Measurements from ENCODE around the gene FBXO8.
A peak's percentile ranks its signal among the peaks of the same experiment; 100 is the strongest.
"Not testable (repeated sequence)": the region's sequence is repeated elsewhere in the genome, so short reads cannot be mapped to it uniquely, and the experiment has no call there.

The FBXO8 gene, protein sequence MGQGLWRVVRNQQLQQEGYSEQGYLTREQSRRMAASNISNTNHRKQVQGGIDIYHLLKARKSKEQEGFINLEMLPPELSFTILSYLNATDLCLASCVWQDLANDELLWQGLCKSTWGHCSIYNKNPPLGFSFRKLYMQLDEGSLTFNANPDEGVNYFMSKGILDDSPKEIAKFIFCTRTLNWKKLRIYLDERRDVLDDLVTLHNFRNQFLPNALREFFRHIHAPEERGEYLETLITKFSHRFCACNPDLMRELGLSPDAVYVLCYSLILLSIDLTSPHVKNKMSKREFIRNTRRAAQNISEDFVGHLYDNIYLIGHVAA

GRCh38 chr4:174283507-174284471 is at the start of gene FBXO8, which contains the start of gene CEP44:
TSS of gene FBXO8 (minus strand) at chr4:174283667. CDS start at chr4:174263092, 20,575 bp downstream.
TSS of gene CEP44 (plus strand) at chr4:174283911. CDS start at chr4:174299122, 15,211 bp downstream.
- DNase-seq (ENCODE audit: low read depth, low spot score) = peak; percentile 87

GRCh38 chr4:174332741-174333493 is 49.5 kb upstream of the FBXO8 start:
- DNase-seq (ENCODE audit: low read depth, low spot score) = peak; percentile 8

GRCh38 chr4:174324725-174325124 is 41.3 kb upstream of the FBXO8 start:
- no peak for DNase-seq (ENCODE audit: low read depth, low spot score)

- no peak for DNase-seq (ENCODE audit: low read depth, low spot score)
These were observed 40.8 kb upstream of the FBXO8 start for GRCh38 chr4:174324236-174324635.

DNA sequence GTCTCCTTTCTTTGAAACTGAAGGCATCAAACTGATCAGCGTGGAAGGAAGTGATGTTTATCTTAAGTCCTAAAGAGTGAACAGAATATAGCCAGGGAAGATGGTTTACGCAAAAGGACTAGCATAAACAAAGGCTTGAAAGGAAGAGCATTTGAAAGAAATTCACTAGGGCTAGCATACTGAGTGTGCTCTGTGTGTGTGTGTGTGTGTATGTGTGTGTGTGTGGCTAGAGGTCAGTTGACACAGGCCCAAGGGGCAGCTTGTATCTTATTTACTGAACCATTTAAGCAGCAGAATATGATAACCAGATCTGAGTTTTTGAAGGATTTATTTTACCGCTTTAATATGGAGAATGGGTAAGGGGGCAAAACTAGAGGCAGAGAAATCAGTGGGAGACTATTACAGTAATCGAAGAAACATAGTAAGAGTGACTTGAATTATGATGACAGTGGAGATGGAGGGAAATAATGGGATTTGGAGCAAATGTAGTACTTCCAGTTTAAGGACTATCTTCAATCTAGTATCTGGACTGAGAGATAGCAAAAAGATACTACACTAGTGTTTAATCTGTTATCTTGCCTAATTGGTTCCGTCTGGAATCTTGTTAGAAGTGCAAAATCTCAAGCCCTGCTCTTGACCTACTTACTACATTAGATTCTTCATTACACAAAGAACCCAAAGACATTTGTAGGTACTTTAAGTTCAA is 37.2 kb upstream of the FBXO8 start:
- no peak for DNase-seq (ENCODE audit: low read depth, low spot score)

GRCh38 chr4:174318829-174319764 is 35.6 kb upstream of the FBXO8 start:
- peak; percentile 47 for DNase-seq (ENCODE audit: low read depth, low spot score)

GRCh38 chr4:174317531-174317930 is 34.1 kb upstream of the FBXO8 start:
- no peak for DNase-seq (ENCODE audit: low read depth, low spot score)

- DNase-seq (ENCODE audit: low read depth, low spot score) = no peak
These were observed 33.5 kb upstream of the FBXO8 start for GRCh38 chr4:174316954-174317353.

GRCh38 chr4:174316546-174316945 is 33.1 kb upstream of the FBXO8 start:
- peak; percentile 16 for DNase-seq (ENCODE audit: low read depth, low spot score)

DNA sequence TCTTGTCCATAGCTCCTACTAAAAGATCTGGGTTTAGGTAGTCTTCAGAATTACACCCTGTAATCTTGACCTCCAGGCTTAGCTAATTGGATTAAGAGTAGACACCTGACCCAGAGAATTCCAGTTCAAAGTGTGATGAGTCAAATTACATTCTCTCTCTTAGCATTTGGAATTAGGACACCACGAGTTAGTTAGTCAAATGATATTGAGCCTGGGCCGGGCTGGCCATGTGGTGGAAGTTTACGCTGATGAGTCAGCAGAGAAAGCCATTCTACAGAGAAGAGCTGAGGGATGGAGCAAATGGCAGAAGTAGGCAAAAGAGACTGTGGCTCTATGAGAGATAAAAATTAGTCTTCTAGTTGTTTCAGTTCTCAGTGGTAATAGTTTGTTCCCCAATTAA is 31.3 kb upstream of the FBXO8 start:
- peak; percentile 48 for DNase-seq (ENCODE audit: low read depth, low spot score)

- DNase-seq (ENCODE audit: low read depth, low spot score) = no peak
These were observed 30.8 kb upstream of the FBXO8 start for GRCh38 chr4:174314274-174314673.

DNA sequence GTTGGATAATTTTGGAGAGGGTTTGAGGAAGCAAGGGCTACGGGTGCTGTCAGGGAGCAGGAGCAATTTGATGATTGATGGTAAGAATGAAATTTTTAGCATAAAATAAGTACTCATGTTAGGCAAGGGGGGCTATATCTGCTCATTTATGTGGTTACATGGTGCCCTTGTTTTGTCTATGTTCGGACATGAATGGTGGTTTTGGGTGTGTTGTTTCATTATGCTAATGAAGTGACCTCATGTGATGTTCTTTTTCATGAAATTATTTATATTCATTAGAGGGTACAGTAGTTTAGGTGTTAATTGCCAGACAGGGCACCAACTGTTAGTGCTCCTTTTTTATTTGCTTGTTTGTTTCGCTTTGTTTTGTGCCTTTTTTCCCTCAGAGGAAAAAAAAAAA is 29.5 kb upstream of the FBXO8 start:
- DNase-seq (ENCODE audit: low read depth, low spot score) = no peak

GRCh38 chr4:174307694-174308093 is 24.2 kb upstream of the FBXO8 start:
- no peak for DNase-seq (ENCODE audit: low read depth, low spot score)

GRCh38 chr4:174305961-174306360 is 22.5 kb upstream of the FBXO8 start:
- DNase-seq (ENCODE audit: low read depth, low spot score) = no peak

GRCh38 chr4:174304664-174305063 is 21.2 kb upstream of the FBXO8 start:
- DNase-seq (ENCODE audit: low read depth, low spot score) = no peak

GRCh38 chr4:174303687-174304086 is 20.2 kb upstream of the FBXO8 start:
- no peak for DNase-seq (ENCODE audit: low read depth, low spot score)

DNA sequence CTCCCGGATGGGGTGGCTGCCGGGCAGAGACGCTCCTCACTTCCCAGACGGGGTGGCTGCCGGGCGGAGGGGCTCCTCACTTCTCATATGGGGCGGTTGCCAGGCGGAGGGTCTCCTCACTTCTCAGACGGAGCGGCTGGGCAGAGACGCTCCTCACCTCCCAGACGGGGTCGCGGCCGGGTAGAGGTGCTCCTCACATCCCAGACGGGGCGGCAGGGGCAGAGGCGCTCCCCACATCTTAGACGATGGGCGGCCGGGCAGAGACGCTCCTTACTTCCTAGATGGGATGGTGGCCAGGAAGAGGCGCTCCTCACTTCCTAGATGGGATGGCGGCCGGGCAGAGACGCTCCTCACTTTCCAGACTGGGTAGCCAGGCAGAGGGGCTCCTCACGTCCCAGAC is 11.7 kb upstream of the FBXO8 start:
- DNase-seq (ENCODE audit: low read depth, low spot score) = not testable (repeated sequence)

DNA sequence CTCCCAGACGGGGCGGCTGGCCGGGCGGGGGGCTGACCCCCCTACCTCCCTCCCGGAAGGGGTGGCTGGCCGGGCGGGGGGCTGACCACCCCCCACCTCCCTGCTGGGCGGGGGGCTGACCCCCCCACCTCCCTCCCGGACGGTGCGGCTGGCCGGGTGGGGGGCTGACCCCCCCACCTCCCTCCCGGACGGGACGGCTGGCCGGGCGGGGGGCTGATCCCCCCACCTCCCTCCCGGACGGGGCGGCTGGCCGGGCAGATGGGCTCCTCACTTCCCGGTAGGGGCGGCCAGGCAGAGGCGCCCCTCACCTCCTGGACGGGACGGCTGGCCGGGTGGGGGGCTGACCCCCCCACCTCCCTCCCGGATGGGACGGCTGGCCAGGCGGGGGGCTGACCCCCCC is 11.2 kb upstream of the FBXO8 start:
- not testable (repeated sequence) for DNase-seq (ENCODE audit: low read depth, low spot score)

GRCh38 chr4:174292473-174292872 is 9.0 kb upstream of the FBXO8 start:
- no peak for DNase-seq (ENCODE audit: low read depth, low spot score)

DNA sequence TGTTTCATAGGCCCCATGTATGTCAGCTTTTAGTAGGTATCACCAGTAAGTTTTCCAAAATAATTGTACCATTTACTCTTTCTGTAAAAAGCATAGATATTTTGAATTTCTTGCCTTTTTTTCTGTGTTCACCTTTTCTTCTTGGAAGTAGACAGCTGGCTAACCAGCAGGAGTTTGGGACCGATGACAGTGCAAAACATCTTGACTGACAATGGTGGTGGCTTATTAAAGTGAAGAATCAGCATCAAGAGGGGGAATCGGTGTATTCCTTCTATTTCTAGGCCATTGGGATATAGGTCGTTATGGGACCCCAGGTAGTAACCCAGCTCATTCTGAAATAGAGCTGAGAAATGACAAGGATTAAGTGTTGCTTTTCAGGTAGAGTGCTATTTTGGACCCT is 3.4 kb upstream of the FBXO8 start:
- DNase-seq (ENCODE audit: low read depth, low spot score) = no peak
